NT2/D1 (cell line): Measurements from ENCODE around the gene HSBP1.

Experiments
- SUZ12 ChIP-seq: IDR thresholded peaks from 2 replicates; pipeline ENCODE4 v1.6.1; 2011; ENCODE audit not compliant: insufficient read length, insufficient read depth; ENCODE audit errors: extremely low read depth
- YY1 ChIP-seq: IDR thresholded peaks from 2 replicates; pipeline ENCODE4 v1.6.1; 2011; ENCODE audit not compliant: insufficient read length, insufficient read depth
- ZNF274 ChIP-seq: IDR thresholded peaks from 2 replicates; pipeline ENCODE4 v1.6.1; 2011; ENCODE audit warnings: mild to moderate bottlenecking, low read depth, low read length

- TF ChIP-seq YY1 = no peak
- TF ChIP-seq SUZ12 = no peak
- no peak for TF ChIP-seq ZNF274
These were observed 3.1 kb downstream of the HSBP1 start for GRCh38 chr16:83810901-83811300.
